ENCODE results near the gene RAB10.

The RAB10 gene

DNA sequence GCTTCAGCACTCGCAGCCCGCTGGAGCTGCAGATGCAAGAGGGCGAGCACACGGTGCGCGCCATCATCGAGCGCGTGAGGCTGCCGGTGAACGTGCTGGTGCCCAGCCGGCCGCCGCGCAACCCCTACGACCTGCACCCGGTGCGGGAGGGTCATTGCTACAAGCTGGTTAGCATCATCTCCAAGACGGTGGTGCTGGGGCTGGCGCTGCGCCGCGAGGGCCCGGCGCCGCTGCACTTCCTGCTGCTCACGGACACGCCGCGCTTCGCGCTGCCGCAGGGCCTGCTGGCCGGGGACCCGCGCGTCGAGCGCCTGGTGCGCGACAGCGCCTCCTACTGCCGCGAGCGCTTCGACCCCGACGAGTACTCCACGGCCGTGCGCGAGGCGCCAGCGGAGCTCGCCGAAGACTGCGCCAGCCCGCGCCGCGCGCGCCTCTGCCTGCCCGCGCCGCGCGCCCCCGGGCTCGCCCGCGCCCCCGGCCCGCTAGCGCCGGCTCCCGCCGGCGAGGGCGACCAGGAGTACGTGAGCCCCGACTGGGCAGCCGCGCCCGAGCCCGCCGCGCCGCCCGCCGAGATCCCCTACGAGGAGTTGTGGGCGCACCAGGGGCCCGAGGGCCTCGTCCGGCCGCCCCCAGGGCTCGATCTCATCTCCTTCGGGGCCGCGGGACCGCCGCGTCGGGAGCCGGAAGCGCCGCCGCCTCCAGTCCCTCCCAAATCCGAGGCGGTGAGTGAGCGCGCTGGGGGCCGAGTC is 150.8 kb downstream of the RAB10 start:
- DNase-seq: peak; percentile 90

- DNase-seq: no peak
Measured at GRCh38 chr2:26185304-26185928, 151.5 kb downstream of the RAB10 start.

- DNase-seq: no peak
Measured at GRCh38 chr2:26185954-26186770, 152.3 kb downstream of the RAB10 start.

Measured in CD4-positive, alpha-beta T cell treated with Interleukin-10 for 1 hour (primary cell).